Activated B cell treated with CpG ODN at 0.5 μM for 24 hours (primary cell): Measurements from ENCODE around the gene ST13. TPM values are rescaled to one million over a fixed set of nuclear protein-coding genes. Genes with fewer than 3 reads are reported as not detected.

ENCODE experiments used
- ATAC-seq: fragments of 200-7000 bp; cut with Tn5 transposase; one replicate; pipeline ENCODE4 v1.10.0; 2021; ENCODE audit warnings: low read depth, mild to moderate bottlenecking, moderate library complexity
- CTCF ChIA-PET: fragments of 350-600 bp; sonication (Branson Sonifier 250); formaldehyde crosslinking; loops from one replicate; lab custom pipeline; 2021; ENCODE audit warnings: antibody characterized with exemption; lab: Charles Lee
- POLR2A ChIA-PET: fragments of 350-600 bp; sonication (Branson Sonifier 250); formaldehyde crosslinking; loops from one replicate; lab custom pipeline; 2021; ENCODE audit warnings: antibody characterized with exemption; lab: Charles Lee
- DNase-seq: peaks from one replicate; pipeline ENCODE4 v3.0.0; 2022
- H3K27ac Mint-ChIP-seq: one replicate; pipeline ENCODE4 v1.8.0; 2020; ENCODE audit warnings: mixed read lengths
- H3K27me3 Mint-ChIP-seq: one replicate; pipeline ENCODE4 v1.8.0; 2021; ENCODE audit warnings: mixed read lengths
- H3K36me3 Mint-ChIP-seq: one replicate; pipeline ENCODE4 v1.8.0; 2021; ENCODE audit warnings: low read depth, mixed read lengths
- H3K4me1 Mint-ChIP-seq: one replicate; pipeline ENCODE4 v1.8.0; 2021; ENCODE audit warnings: mixed read lengths
- H3K4me3 Mint-ChIP-seq: one replicate; pipeline ENCODE4 v1.8.0; 2020; ENCODE audit warnings: mild to moderate bottlenecking, mixed read lengths
- H3K9me3 Mint-ChIP-seq: one replicate; pipeline ENCODE4 v1.8.0; 2020; ENCODE audit warnings: mixed read lengths
- intact Hi-C: fragments of 100-400 bp; cut with micrococcal nuclease; formaldehyde crosslinking; loops from one replicate; pipeline ENCODE4 v1.15.1; 2024
- total RNA-seq: library from RNA; stranded (reverse); gene quantifications from 2 replicates; pipeline ENCODE4 v1.2.3, GENCODE V29; 2022
- TF ChIP-seq, protein P1 (sequence below): fragments of 200-600 bp; IDR thresholded peaks from one replicate; pipeline ENCODE4 v1.8.0; 2022; ENCODE audit warnings: antibody characterized with exemption, mild to moderate bottlenecking

Gene ST13
- total RNA-seq, 1 donor from 2014 or later, result 183 TPM

DNA sequence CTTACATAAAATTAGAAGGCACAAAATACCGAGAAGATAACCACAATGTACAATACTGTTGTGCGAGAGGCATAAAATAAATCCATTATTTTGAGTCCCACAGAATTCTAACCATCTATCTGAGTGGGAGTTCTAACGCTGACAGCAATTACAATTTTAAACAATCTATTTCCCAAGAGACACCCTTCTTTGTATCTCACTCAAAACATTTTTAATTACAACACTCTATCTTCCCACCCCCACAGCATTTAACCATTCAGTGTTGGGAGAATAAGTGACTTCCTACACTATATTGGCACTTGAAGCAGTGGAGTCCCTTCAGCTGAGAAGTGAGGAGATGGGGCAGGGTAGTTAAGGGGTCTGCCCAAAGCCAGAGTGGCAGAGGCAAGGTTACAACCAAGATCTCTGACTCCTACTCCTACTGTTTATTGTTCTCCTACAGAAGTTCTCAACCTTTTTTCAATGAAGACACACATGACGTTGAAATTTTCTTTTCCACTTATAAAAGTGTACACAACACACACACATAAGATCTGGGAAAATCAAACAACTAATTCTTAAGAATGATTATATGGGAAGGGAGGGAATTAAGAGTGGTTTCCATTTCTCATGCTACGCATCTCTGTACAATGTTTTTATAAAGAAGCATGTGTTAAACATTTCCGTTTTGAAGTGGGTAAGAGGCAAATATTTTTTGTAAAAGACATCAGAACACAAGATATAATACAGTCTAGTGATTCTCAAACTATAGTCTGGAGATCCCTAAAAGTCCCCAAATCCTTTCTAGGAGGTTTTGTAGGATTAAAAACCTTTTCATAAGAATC is 48.2 kb downstream of the ST13 start:
- Mint-ChIP-seq H3K27ac (no peak overlapping the region), H3K9me3 (no peaks in the 10 kb centered on the region), H3K4me1 (peaks cover 11% of the 10 kb centered on the region), H3K36me3 (peaks cover 25% of the 10 kb centered on the region), H3K27me3 (no peaks in the 10 kb centered on the region), H3K4me3 (no peak overlapping the region)
- POLR2A ChIA-PET, result no interaction called here
- intact Hi-C loops, result no loop called here
- CTCF ChIA-PET, result no interaction called here
- TF ChIP-seq, protein P1, sequence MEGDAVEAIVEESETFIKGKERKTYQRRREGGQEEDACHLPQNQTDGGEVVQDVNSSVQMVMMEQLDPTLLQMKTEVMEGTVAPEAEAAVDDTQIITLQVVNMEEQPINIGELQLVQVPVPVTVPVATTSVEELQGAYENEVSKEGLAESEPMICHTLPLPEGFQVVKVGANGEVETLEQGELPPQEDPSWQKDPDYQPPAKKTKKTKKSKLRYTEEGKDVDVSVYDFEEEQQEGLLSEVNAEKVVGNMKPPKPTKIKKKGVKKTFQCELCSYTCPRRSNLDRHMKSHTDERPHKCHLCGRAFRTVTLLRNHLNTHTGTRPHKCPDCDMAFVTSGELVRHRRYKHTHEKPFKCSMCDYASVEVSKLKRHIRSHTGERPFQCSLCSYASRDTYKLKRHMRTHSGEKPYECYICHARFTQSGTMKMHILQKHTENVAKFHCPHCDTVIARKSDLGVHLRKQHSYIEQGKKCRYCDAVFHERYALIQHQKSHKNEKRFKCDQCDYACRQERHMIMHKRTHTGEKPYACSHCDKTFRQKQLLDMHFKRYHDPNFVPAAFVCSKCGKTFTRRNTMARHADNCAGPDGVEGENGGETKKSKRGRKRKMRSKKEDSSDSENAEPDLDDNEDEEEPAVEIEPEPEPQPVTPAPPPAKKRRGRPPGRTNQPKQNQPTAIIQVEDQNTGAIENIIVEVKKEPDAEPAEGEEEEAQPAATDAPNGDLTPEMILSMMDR, result no peak
- DNase-seq (no peak), ATAC-seq (no peak)

DNA sequence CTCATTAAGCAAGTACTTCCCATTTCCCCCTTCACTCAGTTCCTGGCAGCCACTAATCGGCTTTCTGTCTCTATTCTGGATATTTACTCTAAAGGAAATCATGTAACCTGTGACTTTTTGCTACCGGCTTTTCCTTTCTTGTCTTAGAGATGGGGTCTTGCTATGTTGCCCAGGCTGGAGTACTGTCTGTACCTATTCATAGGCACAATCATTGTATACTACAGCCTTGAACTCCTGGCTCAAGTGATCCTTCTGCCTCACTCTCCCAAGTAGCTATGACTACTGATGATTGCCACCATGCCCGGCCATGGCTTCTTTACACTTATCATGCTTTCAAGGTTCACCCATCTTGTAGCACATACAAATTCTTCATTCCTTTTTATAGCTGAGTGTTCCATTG is 49.7 kb downstream of the ST13 start:
- DNase-seq (no peak), ATAC-seq (no peak)
- no peaks in the 10 kb centered on the region for H3K27me3 Mint-ChIP-seq
- ChIA-PET CTCF (no interaction called here), POLR2A (no interaction called here)
- no peak overlapping the region for H3K4me3 Mint-ChIP-seq
- peaks cover 19% of the 10 kb centered on the region for H3K36me3 Mint-ChIP-seq
- H3K9me3 Mint-ChIP-seq, result no peaks in the 10 kb centered on the region
- TF ChIP-seq, protein P1, result no peak
- H3K27ac Mint-ChIP-seq, result no peak overlapping the region
- intact Hi-C loops, result no loop called here
- H3K4me1 Mint-ChIP-seq, result peaks cover 8% of the 10 kb centered on the region

DNA sequence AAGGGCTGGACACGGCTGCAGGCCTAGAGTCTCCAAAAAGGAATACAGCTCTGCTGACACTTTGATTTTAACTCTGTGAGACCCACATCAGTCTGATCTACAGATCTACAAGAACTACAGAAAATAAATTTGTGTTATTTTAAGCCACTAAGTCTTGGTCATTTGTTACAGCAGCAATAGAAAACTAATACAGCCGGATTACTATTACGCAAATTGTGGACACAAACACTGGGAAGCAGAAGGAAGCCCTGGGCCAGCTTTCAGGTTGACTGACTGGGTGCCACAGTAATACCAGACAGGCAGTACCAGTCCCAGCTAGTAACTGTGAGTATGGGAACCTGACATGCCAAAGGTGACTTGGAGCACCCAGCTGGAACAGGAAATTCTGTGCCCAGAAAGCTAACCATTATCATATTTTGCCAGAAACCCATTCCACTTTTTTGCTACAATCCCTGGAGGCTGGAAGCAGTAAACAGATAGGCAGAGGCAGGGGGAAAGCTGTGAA is 50.7 kb downstream of the ST13 start:
- DNase-seq, result no peak
- H3K4me3 Mint-ChIP-seq, result no peak overlapping the region
- peaks cover 5% of the 10 kb centered on the region for H3K4me1 Mint-ChIP-seq
- no peaks in the 10 kb centered on the region for H3K9me3 Mint-ChIP-seq
- intact Hi-C loops, result no loop called here
- H3K27ac Mint-ChIP-seq, result no peak overlapping the region
- peaks cover 19% of the 10 kb centered on the region for H3K36me3 Mint-ChIP-seq
- TF ChIP-seq, protein P1, result no peak
- H3K27me3 Mint-ChIP-seq, result no peaks in the 10 kb centered on the region
- CTCF ChIA-PET, result no interaction called here
- ATAC-seq, result no peak
- POLR2A ChIA-PET, result interaction anchor here (0.6 kb wide), 1 partner anchor 67 kb away, joined by 3 read pairs; no protein-coding TSS in a partner anchor

DNA sequence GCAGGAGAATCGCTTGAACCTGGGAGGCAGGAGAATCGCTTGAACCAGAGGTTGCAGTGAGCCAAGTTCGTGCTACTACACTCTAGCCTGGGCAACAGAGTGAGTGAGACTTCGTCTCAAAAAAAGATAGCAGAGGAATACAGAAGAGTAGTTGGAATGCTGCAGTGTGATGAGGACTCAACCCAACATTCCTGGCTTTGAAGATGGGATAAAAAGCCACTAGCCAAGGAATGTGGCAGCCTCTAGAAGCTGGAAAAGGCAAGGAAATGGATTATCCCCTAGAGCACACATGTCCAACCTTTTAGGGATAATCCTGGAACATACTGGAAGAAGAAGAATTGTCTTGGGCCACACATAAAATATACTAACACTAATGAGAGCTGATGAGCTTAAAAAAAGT is 51.2 kb downstream of the ST13 start:
- TF ChIP-seq, protein P1, result no peak
- ChIA-PET CTCF (no interaction called here), POLR2A (no interaction called here)
- H3K36me3 Mint-ChIP-seq, result peaks cover 19% of the 10 kb centered on the region
- intact Hi-C loops, result no loop called here
- H3K4me1 Mint-ChIP-seq, result peaks cover 5% of the 10 kb centered on the region
- no peak overlapping the region for H3K27ac Mint-ChIP-seq
- DNase-seq (no peak), ATAC-seq (no peak)
- H3K9me3 Mint-ChIP-seq, result no peaks in the 10 kb centered on the region
- no peaks in the 10 kb centered on the region for H3K27me3 Mint-ChIP-seq
- H3K4me3 Mint-ChIP-seq, result no peak overlapping the region

DNA sequence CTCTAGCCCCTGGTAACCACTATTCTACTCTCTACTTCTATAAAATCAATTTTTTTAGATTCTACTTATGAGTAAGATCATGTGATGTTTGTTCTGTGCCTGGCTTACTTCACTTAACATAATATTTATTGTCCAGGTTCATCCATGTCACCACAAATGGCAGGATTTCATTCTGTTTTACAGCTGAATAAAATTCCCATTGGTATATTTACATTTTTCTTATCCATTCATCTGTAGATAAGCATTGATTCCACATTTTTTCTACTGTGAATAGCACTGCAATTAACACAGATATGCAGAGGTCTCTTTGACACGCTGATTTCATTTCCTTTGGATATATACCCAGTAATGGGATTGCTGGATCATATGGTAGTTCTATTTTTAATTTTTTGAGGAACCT is 53.1 kb downstream of the ST13 start:
- intact Hi-C loops, result no loop called here
- DNase-seq (no peak), ATAC-seq (no peak)
- CTCF ChIA-PET, result no interaction called here
- H3K27me3 Mint-ChIP-seq, result no peaks in the 10 kb centered on the region
- no peak overlapping the region for H3K27ac Mint-ChIP-seq
- no peak overlapping the region for H3K4me3 Mint-ChIP-seq
- no peaks in the 10 kb centered on the region for H3K9me3 Mint-ChIP-seq
- POLR2A ChIA-PET, result interaction anchor here (0.6 kb wide), 1 partner anchor 79 kb away, joined by 5 read pairs; no protein-coding TSS in a partner anchor
- H3K36me3 Mint-ChIP-seq, result peaks cover 20% of the 10 kb centered on the region
- H3K4me1 Mint-ChIP-seq, result peaks cover 3% of the 10 kb centered on the region
- TF ChIP-seq, protein P1, result no peak
